ENCODE measurements around the gene TTLL10.
"Not testable (repeated sequence)": the region's sequence is repeated elsewhere in the genome, so short reads cannot be mapped to it uniquely, and the experiment has no call there.

Gene TTLL10

GRCh38 chr1:1141911-1142250 lies 31.8 kb upstream of the TTLL10 start:
- no peak for DNase-seq

GRCh38 chr1:1142352-1142751 lies 31.3 kb upstream of the TTLL10 start:
- DNase-seq: not testable (repeated sequence)

- DNase-seq: no peak
Measured at GRCh38 chr1:1142844-1143243, 30.8 kb upstream of the TTLL10 start.

- no peak for DNase-seq
Measured at GRCh38 chr1:1143636-1144035, 30.0 kb upstream of the TTLL10 start.

GRCh38 chr1:1144122-1144842 lies 29.4 kb upstream of the TTLL10 start:
- no peak for DNase-seq

- DNase-seq: no peak
Measured at GRCh38 chr1:1144843-1145546, 28.7 kb upstream of the TTLL10 start.

GRCh38 chr1:1145547-1145914 lies 28.1 kb upstream of the TTLL10 start:
- DNase-seq: no peak

GRCh38 chr1:1146026-1146425 lies 27.7 kb upstream of the TTLL10 start:
- DNase-seq: no peak

GRCh38 chr1:1146596-1146995 lies 27.1 kb upstream of the TTLL10 start:
- DNase-seq: no peak

GRCh38 chr1:1148061-1148460 lies 25.6 kb upstream of the TTLL10 start:
- no peak for DNase-seq

- no peak for DNase-seq
Measured at GRCh38 chr1:1148569-1148968, 25.1 kb upstream of the TTLL10 start.

GRCh38 chr1:1149416-1149815 lies 24.3 kb upstream of the TTLL10 start:
- no peak for DNase-seq

GRCh38 chr1:1150100-1150499 lies 23.6 kb upstream of the TTLL10 start:
- no peak for DNase-seq

- DNase-seq: no peak
Measured at GRCh38 chr1:1151306-1151705, 22.4 kb upstream of the TTLL10 start.

- not testable (repeated sequence) for DNase-seq
Measured at GRCh38 chr1:1152431-1152830, 21.2 kb upstream of the TTLL10 start.

- DNase-seq: not testable (repeated sequence)
Measured at GRCh38 chr1:1153215-1153614, 20.5 kb upstream of the TTLL10 start.

GRCh38 chr1:1153874-1154273 lies 19.8 kb upstream of the TTLL10 start:
- DNase-seq: no peak

GRCh38 chr1:1155258-1155657 lies 18.4 kb upstream of the TTLL10 start:
- DNase-seq: no peak

- DNase-seq: no peak
Measured at GRCh38 chr1:1156140-1157032, 17.3 kb upstream of the TTLL10 start.

GRCh38 chr1:1157033-1157365 lies 16.7 kb upstream of the TTLL10 start:
- DNase-seq: no peak

GRCh38 chr1:1157426-1157913 lies 16.2 kb upstream of the TTLL10 start:
- peak; percentile 91 for DNase-seq

- peak; percentile 28 for DNase-seq
Measured at GRCh38 chr1:1157914-1158710, 15.6 kb upstream of the TTLL10 start.
